ENCODE data around the gene TRIM66.

DNA sequence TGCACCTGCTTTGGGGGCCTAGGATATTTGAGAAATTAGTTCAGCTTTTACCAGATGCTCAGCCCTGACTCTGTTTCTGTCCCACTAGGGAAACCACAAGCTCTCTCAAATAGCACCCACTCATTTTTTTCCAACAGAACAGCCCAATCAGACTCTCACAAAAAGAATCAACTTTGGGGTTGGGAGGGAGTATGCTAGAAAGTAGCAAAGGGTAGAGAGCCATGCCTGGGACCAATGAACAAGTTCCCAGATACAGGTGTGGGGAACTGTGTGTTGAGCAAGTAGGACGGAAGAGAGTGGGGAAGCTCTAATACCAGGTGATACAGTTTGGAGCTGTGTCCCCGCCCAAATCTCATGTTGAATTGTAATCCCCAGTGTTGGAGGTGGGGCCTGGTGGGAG, 41.1 kb downstream of the TRIM66 start:
- no peak for TF ChIP-seq HDAC2 (IDR thresholded peaks at IDR 0.05)
- no peak for TF ChIP-seq CTCF (IDR thresholded peaks at IDR 0.05 in 2 of 3, conservative IDR thresholded peaks at IDR 0.05 in 1 of 3; ENCODE audit: control insufficient read depth in 2 of 3, extremely low read depth in 1 of 3, insufficient read depth in 1 of 3, low read depth in 3 of 3, low read length in 3 of 3)
- TF ChIP-seq JUNB (IDR thresholded peaks at IDR 0.05) = no peak
- TF ChIP-seq, protein P1, sequence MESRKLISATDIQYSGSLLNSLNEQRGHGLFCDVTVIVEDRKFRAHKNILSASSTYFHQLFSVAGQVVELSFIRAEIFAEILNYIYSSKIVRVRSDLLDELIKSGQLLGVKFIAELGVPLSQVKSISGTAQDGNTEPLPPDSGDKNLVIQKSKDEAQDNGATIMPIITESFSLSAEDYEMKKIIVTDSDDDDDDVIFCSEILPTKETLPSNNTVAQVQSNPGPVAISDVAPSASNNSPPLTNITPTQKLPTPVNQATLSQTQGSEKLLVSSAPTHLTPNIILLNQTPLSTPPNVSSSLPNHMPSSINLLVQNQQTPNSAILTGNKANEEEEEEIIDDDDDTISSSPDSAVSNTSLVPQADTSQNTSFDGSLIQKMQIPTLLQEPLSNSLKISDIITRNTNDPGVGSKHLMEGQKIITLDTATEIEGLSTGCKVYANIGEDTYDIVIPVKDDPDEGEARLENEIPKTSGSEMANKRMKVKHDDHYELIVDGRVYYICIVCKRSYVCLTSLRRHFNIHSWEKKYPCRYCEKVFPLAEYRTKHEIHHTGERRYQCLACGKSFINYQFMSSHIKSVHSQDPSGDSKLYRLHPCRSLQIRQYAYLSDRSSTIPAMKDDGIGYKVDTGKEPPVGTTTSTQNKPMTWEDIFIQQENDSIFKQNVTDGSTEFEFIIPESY (IDR thresholded peaks at IDR 0.05) = no peak
- TF ChIP-seq, protein P2, sequence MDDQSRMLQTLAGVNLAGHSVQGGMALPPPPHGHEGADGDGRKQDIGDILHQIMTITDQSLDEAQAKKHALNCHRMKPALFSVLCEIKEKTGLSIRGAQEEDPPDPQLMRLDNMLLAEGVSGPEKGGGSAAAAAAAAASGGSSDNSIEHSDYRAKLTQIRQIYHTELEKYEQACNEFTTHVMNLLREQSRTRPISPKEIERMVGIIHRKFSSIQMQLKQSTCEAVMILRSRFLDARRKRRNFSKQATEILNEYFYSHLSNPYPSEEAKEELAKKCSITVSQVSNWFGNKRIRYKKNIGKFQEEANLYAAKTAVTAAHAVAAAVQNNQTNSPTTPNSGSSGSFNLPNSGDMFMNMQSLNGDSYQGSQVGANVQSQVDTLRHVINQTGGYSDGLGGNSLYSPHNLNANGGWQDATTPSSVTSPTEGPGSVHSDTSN (IDR thresholded peaks at IDR 0.05; ENCODE audit: insufficient replicate concordance, low read depth, low read length) = no peak
- TF ChIP-seq EP300 (IDR thresholded peaks at IDR 0.05; ENCODE audit: borderline replicate concordance in 1 of 2, control insufficient read depth in 1 of 2, low read depth in 2 of 2, low read length in 2 of 2) = no peak
- no peak for TF ChIP-seq USF1 (IDR thresholded peaks at IDR 0.05; ENCODE audit: borderline replicate concordance, extremely low read length, insufficient read depth, low read depth, low read length)
- no peak for TF ChIP-seq BRCA1 (IDR thresholded peaks at IDR 0.05; ENCODE audit: low read depth, low read length)
- no peak for TF ChIP-seq MAX (IDR thresholded peaks at IDR 0.05; ENCODE audit: low read depth, low read length)

All from GM12878 (cell line).